Activated T-cell treated with anti-CD3 and anti-CD28 coated beads for 48 hours (primary cell): ENCODE results near the gene RGP1.

Source experiments
- DNase-seq: peaks from one replicate; pipeline ENCODE4 v3.0.0-alpha.2; 2020; ENCODE audit warnings: low read depth

The RGP1 gene

DNA sequence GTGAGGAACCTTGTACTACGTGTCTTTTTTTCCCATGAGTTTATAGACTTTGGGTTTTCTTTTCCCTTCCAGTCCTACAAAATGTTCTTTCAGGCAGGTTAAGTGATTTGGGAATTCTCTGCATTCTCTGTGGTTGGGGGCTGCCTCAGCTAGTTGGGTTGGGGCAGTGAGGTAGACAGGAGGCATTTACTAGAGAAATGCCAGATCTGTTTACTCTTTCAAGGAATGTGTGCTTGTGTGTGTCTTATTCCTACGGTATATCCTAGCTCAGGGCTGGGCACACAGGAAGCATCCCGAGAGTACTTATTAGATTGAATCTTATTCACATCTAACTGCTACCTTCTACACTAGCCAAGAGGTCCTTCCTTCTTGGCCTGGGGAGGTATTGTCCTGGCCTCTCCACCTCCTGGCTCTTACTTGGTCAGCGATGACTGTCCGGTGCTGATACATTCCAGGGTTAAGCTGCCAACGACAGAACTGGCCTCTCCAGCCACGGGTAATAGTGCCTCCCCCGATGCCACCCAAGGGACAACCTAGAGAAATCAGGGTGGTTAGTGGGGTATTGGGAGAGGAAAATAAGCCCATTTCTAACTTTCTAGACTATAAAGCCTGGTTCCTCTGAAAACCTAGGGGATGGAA is 5.1 kb upstream of the RGP1 start:
- no peak for DNase-seq

DNA sequence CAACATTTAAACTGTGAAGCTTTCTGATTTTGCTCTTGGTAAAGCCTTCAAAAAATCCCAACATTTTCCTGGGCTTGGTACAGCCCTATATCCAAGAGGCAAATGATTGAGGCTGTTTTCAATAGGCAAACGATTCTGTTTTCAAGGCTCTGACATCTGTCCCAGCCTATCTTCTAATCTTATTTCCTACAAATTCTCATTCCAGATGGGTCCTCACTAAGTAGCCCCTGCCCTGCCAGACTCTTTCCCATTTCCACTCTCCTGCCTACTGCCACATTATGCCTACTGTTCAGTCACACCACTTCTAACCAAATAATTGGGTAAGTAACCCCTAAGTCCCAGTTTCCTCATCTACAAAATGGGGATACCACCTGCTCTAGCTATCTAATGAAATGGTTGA is 3.5 kb upstream of the RGP1 start:
- no peak for DNase-seq

DNA sequence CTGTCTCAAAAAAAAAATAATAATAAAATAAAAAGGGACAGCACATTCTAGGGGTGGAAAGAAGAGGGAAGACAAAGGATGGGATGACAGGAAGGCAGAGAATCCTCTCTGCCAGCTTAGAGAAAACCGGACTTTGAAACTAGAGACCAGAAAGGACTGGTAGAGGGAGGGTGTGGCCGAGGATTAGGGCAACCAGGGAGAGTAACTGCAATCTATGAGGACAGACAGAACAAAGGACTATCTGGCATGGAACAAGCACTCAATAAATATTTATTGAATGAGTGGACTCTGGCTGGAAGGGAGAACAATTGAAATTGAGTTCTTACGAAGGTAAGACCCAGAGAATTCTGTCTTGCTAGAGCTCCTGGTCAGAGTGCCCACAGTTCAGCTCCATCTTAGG is 2.5 kb upstream of the RGP1 start:
- DNase-seq = no peak

DNA sequence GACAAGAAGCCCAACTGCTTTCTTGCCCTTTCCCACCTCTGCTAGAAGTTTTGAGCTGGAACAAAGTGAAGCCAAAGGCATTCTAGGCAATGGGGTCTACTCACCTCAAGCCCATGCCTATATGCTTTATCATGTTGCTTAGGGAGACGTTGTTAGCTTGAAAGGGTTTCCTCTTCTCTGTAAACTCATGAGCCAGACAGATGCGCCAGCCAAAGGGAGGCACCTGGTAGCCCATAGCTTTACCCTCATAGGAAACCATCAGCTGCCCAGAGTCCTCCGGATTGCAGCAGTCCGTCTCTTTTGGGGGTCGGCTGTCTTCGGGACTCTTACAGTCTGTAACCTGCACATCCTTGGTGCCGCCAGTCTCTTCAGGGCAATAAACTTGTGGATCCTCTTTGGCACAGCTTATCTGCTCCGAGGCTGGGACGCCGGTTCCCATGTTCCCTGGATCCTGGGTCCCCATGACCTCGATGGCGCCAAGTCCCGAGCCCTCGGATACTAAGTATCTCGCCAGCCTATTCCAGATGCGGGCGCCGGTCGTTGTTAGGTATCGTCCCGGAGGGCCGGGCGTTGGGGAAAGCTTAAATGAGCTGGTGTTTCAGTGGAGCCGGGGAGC is 737 bp upstream of the RGP1 start:
- DNase-seq = no peak

DNA sequence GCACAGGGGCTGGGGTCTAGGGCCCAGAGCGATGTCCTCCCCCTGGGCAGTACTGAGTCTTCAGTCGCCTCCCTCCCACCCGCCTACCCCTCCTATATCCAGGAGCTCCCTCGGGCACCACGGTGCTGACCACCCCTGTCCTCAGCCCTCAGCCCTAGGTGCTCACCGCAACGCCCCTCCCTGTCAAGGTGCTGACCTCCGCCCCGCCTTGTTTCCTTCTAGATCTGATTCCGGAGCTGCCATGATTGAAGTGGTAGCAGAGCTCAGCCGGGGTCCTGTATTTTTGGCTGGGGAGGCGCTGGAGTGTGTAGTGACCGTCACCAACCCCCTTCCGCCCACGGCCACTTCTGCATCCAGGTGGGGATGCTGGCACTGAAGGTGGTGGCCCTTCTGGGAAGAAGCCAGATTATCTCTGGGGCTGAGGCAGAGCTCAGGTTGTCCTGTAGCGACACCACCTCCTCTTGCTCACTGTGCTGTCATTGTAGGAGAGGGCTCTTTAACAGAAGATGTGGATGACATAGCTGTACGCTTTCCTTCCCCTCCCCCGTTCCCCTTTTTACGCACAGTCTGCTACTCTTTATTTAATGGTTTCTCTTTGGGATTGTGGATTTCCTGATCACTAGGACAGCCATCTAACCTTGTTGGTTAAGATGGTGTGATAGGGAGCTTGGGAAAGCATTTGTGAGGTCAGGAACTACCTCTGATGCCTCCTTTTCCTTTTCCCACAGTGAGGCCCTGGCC is 598 bp downstream of the RGP1 start:
- peak; percentile 22 for DNase-seq

DNA sequence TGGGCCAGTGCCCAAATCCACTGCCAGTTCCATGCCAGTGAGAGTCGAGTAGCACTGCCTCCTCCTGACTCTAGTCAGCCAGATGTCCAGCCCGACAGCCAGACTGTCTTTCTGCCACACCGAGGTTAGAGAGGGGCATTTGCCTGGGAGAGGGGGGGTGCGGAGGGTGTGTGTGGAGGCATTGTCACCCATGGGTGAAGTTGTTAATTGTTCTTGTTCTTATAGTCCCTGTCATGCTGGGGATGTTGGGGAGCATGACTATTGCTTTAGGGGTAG is 1.1 kb downstream of the RGP1 start:
- no peak for DNase-seq

DNA sequence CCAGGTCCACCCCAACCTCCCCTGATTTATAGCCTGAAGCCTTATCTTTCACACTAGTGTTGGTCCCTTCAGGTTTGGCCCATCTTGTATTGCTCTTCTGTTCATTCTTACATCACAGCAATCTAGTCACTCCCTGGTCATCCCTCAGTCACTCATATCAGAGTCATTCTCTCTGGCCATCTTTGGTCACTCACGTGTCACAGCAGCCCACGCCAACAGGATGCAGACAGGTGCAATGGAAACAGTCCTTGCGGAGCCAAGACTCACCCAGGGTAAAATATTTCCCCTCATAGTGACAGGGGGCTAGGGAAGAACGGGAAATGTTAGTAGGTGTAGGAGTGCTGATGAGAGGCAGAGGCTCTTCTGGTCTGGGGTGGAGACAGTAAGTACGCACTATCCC is 4.4 kb downstream of the RGP1 start:
- no peak for DNase-seq

DNA sequence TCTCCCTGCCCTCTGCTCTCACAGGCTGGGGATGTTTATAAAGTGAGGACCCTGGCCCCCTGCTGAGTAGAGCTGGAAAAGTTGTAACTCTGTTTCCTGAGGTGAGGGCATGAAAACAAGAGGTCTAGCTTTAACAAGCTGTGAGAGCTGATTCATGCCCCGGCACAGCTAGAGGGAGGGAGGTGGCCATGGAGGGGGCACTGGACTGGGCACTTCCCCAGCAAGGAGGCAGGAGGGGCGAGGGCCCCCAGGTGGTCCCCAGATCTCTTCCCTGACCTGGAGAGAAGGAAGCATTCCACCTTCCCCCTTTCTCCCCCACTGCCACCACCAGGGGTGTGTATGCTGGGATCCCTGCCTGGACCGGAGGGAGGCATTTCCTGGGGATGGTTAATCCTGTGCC is 5.2 kb downstream of the RGP1 start, which contains the start of gene MSMP:
MSMP (minus strand) TSS at position 13 of the 400 bp plus-strand sequence. CDS start 147 bp downstream, outside the sequence.
- no peak for DNase-seq

DNA sequence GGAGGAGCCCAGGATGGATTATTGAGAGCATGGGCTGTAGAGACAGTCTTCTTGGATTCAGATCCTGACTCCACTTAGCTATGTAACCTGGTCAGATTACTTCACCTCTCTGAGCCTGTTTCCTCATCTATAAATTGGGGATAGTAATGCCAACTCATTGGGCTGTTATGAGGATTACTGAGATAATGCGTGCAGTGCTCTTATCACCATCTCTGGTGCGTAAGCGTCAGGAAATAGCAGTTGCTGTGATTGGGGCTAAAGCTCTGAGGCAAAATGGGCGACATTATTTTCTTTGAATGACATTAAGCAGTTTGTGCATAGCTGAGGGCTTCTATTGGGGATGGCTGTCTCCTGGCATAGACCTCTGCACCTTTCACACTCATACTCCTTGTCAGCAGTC is 6.0 kb downstream of the RGP1 start:
- DNase-seq = no peak

DNA sequence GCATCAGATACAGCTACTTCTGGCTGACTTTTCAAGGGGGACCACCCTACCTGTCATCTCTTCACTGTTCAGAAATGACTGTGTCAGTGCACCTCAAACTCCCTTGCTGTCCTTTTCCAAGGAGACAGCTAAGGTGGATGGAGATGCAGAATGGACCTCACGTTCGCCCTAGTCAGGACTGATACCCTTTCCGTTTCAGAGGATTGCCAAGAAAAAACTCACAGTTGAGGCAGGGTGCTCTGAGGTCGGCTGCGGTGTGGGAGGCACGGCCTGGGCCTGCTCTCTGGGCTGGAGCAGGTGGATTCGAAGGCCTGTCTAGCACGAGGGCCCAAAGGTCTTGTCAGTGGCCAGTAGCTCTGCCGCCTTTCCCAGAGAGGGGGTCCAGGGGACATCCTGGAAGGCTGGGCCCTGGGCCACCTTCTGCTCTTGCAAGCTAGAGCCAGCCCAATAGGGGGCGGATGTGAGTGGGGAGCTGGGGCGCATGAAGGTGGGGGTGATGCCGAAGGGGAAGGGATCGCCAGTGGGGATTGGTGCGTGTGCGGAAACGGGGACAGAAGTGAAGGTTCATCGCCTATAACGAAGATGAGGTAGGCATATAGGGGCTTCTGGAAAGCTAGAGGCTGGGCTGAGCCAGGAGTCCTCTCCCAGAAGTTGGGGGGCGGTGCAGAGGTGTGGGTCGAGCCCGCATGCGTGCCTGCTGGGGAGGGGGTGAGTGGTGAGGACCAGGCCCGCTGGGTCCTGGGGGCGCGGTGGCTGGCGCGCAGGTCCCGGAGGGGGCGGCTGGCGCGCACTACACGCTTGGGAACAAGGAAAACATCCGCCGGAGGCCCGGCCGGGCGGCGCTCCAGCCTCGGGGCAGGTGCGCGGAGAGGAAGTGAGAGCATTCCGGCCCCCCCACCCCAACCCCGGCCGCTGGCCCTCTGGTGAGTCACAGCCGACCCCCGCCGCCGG is 7.5 kb downstream of the RGP1 start:
- DNase-seq = peak; percentile 76

DNA sequence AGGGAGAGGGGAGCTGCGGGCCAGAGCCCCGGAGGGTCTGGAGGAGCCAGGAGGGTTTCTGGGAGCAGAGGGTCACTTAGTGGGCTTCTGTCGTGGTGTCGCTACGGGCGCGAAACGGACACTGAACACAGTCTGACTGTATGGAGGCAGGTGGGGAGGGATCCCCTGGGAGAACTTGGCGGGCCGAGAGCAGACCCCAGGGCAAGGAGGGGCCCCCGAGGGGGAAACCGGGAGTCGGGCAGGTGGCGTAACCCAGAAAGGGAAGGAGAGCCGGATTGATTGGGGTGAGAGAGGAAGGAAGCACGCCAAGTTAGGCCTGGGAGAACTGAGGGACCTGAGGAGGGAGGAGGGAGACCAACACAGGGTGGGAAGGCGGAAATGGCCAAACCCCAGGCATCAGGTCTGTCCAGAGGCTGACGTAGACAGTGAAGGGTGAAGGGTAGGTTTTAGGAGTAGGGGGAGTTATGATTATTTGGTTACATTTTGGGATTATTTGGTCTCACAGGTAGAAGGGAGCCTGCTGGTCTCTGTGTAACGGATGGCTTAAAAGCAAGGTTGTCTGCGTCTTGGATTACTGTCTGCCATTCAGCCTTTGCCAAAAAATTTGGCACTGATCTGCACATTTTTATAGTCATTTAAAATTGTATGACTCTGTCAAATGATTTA is 8.3 kb downstream of the RGP1 start:
- no peak for DNase-seq

DNA sequence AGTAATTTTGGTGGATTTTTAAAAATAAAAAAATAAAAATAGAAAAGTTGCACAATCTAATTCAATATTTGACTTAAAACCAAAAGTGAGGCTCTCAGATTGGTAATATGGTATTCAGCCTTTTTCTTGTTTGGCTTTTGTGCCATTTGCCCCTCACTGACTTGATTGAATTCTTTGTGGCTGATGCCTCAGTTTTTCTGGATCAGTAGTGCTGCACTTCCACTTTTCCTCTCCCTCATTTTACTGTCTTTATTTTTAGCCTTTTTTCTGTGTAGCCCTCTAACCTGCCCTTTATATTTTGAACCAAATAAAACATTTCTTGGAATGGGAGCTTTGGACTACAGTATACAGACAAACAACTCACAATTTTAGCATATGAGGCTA is 8.8 kb downstream of the RGP1 start:
- no peak for DNase-seq

DNA sequence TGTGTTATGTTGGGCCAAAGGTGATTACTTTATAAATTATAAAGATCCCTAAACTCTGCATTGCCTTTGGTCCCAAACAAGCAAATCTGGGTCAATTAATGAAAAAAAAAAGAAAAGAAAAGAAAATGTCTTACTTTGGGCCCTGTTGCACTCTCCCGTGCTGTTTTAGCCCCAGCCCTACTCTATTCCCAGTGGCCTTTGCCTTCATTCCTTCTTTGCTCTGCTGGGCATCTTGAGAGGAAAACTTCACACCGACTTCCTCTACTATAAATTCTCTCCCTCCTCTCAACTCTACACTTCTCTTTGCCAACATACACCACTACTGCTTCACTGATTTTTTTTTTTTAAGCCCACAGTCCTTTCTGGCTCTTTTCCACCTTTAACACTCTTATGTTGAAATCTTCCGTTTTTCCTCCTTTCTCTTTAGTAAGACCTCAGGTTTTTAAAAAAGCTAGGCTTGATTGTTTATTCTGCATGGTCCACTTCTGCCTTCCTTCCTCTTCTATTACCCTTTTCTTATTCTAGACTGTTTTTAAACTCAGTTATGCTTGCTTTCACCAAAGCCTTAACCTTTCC is 9.5 kb downstream of the RGP1 start:
- no peak for DNase-seq

DNA sequence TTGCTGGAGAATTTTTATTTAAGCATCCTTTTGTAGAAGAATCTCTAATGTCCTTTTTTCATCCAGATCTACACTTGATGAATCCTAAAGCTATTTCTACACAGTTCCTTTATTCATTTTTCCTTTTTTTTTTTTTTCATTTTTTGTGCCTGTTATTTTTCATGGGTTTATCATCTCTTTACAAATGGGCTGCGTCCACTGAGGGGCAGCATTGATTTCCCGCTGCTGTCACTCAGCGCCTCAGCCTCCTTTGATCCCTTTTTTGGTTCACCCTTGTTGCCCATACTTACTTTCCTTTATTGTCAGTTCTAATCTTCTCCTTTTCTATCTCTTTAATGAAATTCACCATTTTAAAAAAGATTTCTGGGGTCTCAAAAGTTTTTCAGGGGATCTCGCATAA is 10.7 kb downstream of the RGP1 start:
- DNase-seq = no peak

DNA sequence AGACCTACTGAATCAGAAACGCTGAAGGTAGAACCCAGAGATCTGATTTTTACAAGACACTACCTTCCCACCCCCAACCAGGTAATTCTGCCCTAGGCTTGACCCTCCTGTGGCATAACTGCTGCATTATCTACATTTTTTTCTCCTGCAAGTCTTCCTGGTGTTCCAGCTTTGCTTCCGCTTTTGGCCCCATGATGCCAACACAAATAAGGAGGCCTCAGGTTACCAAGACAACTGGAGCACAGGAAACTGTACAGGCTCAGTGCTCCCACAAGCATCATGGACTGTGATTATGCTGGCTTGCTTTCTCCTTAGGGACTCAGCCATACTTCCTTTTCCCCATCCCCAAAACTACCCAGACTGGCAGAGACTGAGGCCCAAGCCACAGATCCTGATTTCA is 11.6 kb downstream of the RGP1 start:
- no peak for DNase-seq

DNA sequence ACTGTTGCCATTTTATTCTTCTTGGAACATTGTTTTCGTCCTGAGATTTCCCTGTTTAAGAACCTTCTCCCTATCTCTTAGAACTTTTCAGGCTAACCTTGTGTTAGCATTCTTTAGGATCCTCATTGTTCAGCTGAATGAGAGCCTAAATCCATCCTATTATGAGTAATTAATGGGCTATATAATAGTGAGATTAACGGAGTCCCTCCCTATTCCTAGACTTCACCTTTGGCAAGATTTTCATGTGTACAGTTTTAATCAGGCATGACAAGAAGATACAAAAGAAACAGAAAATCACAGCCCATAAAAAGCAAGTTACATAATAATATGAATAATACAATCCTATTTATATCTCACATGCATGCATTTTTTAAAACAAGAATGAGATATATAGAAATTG is 14.1 kb downstream of the RGP1 start:
- DNase-seq = no peak

DNA sequence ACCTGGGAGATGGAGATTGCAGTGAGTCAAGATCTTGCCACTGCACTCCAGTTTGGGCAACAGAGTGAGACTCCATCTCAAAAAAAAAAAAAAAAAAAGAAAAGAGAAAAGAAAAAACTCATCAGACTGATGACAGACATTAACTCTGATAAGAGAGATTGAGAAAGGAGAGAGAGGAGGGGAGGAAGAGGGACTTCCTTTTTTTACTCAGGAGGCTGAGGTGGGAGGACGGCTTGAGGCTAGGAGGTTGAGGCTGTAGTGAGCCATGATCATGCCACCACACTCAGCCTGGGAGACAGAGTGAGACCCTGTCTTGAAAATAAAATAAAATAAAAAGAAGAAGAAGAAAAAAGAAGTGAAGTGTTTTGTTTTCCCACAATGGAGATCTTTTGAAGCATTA is 14.7 kb downstream of the RGP1 start:
- DNase-seq = no peak

DNA sequence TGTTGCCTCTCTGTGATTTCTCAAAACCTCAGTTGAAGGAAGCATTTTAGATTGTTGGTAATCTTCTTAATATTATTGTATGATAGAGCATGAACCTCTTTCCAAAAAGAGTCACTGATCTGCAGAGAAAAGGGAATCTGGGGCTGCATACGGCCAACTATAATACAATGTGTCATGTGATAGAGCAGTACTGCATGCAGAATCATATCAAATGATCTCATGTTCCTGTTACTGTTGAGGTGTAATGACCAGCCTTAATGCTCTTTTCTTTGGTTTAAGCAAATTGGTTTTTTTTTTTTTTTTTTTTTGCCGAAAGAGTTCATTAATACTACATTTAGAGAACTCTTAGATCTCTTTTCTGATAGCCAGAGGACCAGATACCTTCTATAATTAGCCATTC is 17.9 kb downstream of the RGP1 start:
- no peak for DNase-seq

DNA sequence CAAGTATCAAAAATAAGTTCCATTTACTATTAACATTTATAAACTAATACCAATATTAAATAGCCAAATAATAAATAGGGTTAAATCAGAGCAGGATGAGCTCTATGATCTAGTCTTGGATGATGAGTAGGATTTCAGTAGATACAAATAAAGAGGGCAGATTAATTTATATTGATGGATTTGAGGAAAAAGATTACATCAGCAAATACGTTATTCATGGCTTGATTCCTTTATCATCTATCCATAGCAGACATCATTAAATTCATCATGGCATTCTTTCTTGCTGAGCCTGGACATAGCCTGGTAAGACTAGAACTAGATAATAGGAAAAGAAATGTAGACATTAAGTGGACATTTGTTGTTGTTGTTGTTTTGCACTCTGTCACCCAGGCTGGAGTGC is 18.4 kb downstream of the RGP1 start:
- DNase-seq = no peak

DNA sequence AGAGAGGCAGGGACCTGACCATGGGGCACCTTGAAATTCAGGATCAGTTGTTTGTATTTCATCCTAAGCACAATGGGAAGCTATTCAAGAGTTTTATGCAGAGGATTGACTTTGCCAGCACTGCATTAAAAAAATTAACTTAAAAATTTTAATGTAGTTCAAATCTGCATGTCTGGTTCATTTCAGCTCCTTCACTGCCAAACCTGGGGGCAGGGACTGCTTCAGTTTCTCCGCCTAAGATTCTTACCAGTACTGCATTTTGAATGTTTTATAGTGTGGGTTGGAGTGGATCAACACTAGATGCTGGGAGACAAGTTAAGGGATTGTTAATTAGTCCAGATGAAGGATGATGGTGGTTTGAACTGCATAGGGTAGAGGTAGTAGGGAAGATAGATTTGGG is 20.7 kb downstream of the RGP1 start:
- DNase-seq = no peak

DNA sequence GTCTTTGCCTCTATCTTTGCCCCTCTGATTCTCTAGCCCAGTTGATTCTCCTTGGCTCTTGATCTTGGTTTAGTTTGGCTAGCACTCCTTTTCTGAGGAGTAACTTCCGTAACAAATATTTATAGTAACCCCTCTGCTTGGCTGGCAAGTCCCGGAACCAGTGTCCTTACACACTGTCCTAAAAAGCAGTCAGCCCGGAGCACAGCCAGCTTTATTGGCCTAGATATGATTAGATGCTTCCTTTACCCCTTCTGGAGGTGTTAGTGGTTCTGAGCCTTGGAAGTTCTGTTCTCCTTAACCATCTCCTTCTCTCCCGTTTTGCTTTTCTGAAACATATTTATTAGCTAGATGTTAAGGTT is 22.0 kb downstream of the RGP1 start:
- DNase-seq = no peak

DNA sequence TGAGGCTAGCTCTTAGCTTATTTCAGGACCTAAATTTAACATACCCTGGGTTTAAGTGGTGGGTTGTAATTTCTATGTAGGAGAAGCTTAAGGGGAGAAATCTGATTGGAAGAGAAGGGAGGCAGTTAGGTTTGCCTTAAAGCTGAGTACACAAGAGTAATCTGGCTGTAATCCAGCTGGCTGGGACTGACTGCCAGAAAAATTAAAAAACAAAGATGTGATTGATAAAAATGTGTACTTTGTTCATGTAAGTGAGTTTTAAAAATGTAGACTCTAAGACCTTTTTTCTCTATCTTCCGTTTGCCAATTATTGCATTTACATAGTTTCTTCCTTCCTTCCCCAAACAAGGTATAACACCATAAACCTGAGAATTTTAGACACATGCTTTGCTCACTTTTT is 22.4 kb downstream of the RGP1 start:
- DNase-seq = no peak
